Measurements from ENCODE around the gene PTK6. TPM values are rescaled to one million over a fixed set of nuclear protein-coding genes. Genes with fewer than 3 reads are reported as not detected.
"Not testable (repeated sequence)": the region's sequence is repeated elsewhere in the genome, so short reads cannot be mapped to it uniquely, and the experiment has no call there.

Gene PTK6
- total RNA-seq, 1 donor from 2014 or later, result 3.8 TPM

- DNase-seq, result no peak
These were observed 7.9 kb downstream of the PTK6 start for GRCh38 chr20:63529180-63529860.

DNA sequence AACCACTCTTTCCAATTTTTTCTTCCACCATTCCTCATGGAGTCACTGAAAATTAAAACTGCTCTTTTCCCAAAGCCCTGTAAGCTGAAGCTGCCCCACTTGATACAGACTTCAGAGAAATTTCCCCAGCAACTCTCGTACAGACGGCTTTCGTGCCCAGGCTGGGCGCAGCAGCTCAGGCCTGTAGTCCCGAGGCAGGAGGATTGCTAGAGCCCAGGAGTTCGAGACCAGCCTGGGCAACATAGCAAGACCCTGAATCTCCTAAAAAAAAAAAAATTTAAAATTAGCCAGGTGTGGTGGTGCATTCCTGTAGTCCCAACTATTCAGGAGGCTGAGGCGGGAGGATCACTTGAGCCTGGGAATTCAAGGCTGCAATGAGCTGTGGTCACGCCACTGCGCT is 10.0 kb downstream of the PTK6 start:
- DNase-seq, result no peak

DNA sequence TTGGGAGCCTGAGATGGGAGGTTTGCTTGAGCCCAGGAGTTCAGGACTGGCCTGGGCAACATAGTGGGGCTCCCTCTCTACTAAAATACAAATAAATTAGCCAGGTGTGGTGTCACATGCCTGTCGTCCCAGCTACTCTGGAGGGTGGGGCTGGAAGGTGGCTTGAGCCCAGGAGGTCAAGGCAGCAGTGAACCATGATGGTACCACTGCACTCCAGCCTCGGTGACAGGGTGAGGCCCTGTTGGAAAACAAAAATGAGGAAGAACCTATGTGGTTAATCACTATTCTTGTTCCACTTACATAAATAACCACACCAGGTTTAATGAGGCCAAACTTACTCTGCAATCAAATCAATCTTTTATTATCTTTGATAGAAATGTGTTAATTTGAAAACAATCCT is 11.2 kb downstream of the PTK6 start:
- no peak for DNase-seq

GRCh38 chr20:63525185-63525584 is 12.0 kb downstream of the PTK6 start:
- no peak for DNase-seq

DNA sequence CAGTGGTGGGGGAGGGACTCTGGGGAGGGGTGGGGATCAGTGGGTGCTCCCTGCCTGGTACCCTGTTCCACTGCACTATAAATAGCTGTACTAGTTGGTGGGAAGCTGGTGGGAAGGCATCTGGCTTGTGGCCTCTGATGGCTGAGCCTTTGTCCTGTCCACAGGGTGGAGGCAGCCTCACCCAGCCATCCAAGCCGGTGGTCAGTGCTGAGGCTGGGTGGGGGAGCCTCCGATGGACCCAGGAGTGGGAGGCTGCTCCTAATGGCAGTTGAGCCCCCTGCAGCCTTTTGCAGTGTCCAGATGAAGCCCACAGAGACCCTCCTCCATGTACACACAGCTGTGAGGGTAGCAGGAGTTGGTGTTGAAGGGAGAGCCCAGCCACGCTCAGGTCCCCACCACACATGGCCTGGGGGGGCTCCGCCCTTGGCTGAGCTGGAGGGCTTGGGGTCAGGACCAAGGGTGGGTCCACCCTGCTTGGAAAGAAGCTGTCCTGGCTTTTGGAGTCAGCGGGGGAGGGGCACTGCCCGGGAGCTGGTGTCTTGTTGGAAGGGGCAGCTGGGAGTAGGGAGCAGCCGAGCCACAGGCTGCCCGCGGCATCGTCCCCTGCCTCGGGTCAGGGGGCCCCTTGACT is 14.1 kb downstream of the PTK6 start:
- no peak for DNase-seq

DNA sequence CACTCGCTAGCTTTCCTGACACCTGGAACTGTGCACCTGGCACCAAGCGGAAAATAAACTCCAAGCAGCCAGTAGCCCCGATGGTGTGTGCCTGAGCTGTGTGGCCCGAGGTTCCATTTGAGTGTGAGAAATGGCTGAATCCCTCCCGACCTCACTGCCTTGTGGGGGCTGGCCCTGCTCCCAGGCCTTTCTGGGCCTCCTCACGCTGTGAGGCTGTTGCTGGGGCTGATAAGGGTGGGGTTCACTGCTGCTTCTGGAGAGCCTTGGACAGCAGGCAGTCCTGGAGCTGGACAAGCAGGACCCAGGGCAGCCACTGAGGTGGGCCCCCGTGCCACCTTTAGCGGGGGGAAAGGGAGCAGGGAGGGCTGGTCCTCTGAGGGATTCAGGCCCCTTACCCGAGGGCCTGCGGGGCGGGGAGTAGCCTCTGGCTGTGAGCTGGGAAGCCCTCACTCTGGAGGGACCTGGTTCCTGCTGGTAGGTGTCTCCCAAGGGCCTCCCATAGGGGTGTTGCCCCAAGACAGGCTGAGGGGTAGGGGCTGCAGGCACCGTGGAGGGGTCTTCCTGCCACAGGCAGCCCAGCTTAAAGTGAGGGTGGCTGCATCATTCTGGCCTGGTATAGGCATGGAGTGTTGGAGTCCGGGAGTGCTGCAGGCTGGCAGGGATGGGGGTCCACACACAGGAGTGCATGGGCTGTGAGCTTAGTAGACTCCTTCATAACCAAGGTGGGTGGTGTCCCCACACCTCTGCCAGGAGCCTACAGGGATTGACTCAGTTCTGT is 14.9 kb downstream of the PTK6 start:
- no peak for DNase-seq

DNA sequence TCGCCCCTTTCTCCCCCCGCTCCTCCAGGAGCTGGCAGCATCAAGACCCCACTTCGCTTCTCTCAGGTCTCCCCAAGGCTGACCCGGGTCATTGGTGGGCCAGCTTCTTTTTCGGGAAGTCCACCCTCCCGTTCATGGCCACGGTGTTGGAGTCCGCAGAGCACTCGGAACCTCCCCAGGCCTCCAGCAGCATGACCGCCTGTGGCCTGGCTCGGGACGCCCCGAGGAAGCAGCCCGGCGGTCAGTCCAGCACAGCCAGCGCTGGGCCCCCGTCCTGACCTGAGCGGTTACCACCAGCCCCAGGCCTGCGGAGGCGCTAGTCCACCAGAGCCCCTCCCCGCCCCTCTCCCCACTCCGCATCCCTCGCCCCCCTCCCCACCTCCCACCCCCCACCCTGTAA is 15.6 kb downstream of the PTK6 start:
- DNase-seq, result no peak

GRCh38 chr20:63520934-63521601 is 16.1 kb downstream of the PTK6 start:
- peak; percentile 39 for DNase-seq

- peak; percentile 82 for DNase-seq
These were observed 16.7 kb downstream of the PTK6 start, which contains the start of gene PPDPF for GRCh38 chr20:63520504-63520933. TSS of gene PPDPF (plus strand) at chr20:63520765. CDS start at chr20:63521309, 544 bp downstream.

DNA sequence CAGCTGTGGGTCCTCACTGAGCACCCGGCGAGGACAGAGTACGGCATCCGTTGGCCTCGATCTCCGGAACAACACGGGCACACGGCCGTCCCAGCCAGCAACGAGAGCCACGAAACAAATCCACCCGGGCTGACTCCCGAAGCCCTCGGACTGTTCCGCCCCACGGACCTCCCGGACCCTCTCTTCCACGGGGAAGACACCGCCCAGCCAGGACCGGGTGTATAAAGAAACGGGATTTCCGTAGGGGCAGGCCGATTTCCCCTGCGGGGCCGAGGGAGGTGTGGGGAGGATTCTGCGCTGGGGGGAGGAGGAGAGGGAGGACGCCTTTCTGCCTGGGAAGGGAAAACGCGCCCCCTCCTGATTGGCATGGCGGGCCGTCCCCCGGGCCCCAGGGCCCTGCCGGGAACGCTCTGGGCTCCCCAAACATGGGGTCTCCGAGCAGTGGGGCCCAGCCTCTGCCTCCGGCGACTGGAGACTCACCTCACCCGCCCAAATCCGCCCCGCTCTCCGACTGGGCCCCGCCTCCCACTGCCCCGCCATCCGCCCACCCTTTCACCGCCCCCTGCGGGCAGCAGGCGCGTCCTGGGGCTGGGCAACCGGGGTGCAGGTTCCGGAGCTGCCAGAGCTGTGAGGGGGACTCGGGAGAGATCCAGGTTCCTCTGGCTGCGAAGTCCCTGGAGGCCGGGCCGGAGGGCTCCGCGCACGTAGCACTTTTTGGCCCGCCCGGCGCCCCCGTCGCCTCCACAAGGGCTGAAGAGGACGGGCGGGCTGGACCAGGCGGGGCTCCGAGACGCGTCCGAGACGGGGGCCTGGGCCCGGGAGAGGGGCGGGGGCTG is 17.3 kb downstream of the PTK6 start:
- peak; percentile 74 for DNase-seq

DNA sequence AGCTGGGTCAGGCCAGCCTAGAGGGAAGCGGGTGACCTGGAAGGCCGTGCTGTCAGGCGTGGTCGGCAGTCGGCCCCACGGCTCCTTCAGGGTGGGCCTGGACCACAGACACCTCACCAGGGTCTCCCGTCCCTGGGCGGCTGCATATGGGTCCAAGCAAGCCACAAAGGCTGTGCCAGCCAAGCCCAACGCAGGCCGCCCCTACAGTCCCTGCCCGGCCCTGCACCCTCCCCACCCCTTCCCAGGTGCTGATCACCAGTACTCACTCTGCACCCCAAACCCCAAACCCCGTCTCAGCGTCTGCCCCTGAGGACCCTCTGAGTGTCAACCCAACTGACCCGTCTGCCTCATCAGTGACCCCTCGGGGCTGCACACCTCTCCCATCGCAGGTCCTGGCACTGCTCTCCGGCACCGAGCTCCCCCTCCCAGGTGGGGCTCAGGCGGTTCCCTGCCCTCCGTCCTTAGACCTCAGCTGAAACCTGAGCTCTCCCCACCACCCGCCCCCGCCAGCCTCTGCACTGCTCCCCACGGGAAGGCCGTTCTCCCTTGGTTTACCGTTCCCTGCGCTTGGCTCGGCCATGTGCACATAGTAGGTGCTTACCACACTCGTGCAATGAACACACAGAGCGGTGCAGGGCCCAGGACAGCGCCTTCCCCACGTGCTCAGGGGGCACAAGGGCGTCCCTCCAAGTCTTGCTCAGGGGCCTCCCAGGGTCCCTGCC is 18.1 kb downstream of the PTK6 start:
- DNase-seq, result no peak

- DNase-seq, result no peak
These were observed 18.8 kb downstream of the PTK6 start for GRCh38 chr20:63518351-63518861.

- no peak for DNase-seq
These were observed 19.5 kb downstream of the PTK6 start for GRCh38 chr20:63517376-63518309.

- DNase-seq, result not testable (repeated sequence)
These were observed 22.7 kb downstream of the PTK6 start for GRCh38 chr20:63514520-63514919.

GRCh38 chr20:63513207-63513606 is 24.0 kb downstream of the PTK6 start:
- no peak for DNase-seq

DNA sequence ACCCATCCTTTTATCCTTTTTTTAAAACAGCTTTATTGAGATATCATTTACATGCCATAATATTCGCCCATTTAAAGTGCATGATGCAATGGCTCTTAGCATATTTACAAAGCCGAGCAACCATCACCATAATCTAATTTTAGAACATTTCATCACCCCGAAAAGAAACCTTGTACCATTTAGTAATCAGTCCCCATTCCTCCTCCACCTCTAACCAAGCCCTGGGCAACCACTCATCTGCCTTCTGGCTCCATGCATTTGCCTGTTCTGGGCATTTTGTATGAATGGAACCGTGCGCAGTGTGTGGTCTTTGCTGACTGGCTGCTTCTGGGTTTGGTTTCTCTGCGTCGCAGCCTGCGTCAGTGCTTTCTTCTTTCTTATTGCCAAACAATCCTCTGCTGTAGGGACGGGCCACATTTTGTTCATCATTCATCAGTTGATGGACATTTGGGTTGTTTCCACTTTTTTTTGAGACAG is 28.1 kb downstream of the PTK6 start:
- no peak for DNase-seq

GRCh38 chr20:63508072-63508768 is 29.0 kb downstream of the PTK6 start:
- DNase-seq, result no peak

DNA sequence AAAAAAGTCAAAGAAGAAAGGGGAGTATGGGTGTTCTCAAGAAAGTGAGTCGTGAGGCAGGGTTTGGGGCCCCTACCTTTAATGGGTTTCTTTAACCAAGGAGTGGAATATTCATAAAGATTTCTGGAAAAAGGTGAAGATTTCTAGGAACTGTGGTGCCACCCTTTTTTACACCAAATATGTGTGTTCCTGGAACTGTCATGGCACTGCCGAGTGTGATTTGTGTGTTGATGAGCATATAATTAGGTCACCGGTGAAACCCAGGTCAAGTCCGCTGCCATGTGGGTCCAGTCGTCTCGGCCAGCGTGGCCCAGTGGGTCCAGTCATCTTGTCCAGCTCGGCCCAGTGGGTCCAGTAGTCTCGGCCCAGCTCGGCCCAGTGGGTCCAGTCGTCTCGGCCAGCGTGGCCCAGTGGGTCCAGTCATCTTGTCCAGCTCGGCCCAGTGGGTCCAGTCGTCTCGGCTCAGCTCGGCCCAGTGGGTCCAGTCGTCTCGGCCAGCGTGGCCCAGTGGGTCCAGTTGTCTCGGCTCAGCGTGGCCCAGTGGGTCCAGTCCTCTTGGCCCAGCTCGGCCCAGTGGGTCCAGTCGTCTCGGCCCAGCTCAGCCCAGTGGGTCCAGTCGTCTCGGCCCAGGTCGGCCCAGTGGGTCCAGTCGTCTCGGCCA is 30.0 kb downstream of the PTK6 start:
- no peak for DNase-seq
